T-helper 2 cell treated with Interferon-gamma antibody and Interleukin-4, amounts not matched to agents 5 μg/mL and 100 μg/mL, for 36 hours (primary cell): ENCODE measurements around the gene SERPINB10.
A peak's percentile ranks its signal among the peaks of the same experiment; 100 is the strongest.
"Not testable (repeated sequence)": the region's sequence is repeated elsewhere in the genome, so short reads cannot be mapped to it uniquely, and the experiment has no call there.

Experiments
- DNase-seq: peaks from one replicate; pipeline ENCODE4 v3.0.0; 2021; ENCODE audit warnings: low spot score
- H3K27ac Mint-ChIP-seq: one replicate; pipeline ENCODE4 v1.8.0; 2021; ENCODE audit warnings: mild to moderate bottlenecking, mixed read lengths
- H3K27me3 Mint-ChIP-seq: one replicate; pipeline ENCODE4 v1.8.0; 2021; ENCODE audit warnings: low read depth, mixed read lengths
- H3K36me3 Mint-ChIP-seq: one replicate; pipeline ENCODE4 v1.8.0; 2021; ENCODE audit warnings: low read depth, mixed read lengths
- H3K4me1 Mint-ChIP-seq: one replicate; pipeline ENCODE4 v1.8.0; 2021; ENCODE audit warnings: low read depth, mixed read lengths
- H3K4me3 Mint-ChIP-seq: one replicate; pipeline ENCODE4 v1.8.0; 2022; ENCODE audit warnings: mild to moderate bottlenecking, moderate library complexity, mixed read lengths
- H3K9me3 Mint-ChIP-seq: one replicate; pipeline ENCODE4 v1.8.0; 2021; ENCODE audit warnings: mixed read lengths

The SERPINB10 gene

GRCh38 chr18:63940543-63941050 is 32.8 kb downstream of the SERPINB10 start:
- H3K27me3 Mint-ChIP-seq: peaks cover 39% of the 10 kb centered on the region
- H3K36me3 Mint-ChIP-seq, H3K4me3 Mint-ChIP-seq, H3K27ac Mint-ChIP-seq, H3K9me3 Mint-ChIP-seq, H3K4me1 Mint-ChIP-seq, DNase-seq: not testable (repeated sequence)

GRCh38 chr18:63947051-63947790 is 39.5 kb downstream of the SERPINB10 start:
- H3K27me3 Mint-ChIP-seq: peaks cover 35% of the 10 kb centered on the region
- no peaks in the 10 kb centered on the region for H3K36me3 Mint-ChIP-seq
- H3K9me3 Mint-ChIP-seq: no peaks in the 10 kb centered on the region
- no peak overlapping the region for H3K4me3 Mint-ChIP-seq
- no peak for DNase-seq
- H3K27ac Mint-ChIP-seq: no peak overlapping the region
- H3K4me1 Mint-ChIP-seq: peaks cover 23% of the 10 kb centered on the region

DNA sequence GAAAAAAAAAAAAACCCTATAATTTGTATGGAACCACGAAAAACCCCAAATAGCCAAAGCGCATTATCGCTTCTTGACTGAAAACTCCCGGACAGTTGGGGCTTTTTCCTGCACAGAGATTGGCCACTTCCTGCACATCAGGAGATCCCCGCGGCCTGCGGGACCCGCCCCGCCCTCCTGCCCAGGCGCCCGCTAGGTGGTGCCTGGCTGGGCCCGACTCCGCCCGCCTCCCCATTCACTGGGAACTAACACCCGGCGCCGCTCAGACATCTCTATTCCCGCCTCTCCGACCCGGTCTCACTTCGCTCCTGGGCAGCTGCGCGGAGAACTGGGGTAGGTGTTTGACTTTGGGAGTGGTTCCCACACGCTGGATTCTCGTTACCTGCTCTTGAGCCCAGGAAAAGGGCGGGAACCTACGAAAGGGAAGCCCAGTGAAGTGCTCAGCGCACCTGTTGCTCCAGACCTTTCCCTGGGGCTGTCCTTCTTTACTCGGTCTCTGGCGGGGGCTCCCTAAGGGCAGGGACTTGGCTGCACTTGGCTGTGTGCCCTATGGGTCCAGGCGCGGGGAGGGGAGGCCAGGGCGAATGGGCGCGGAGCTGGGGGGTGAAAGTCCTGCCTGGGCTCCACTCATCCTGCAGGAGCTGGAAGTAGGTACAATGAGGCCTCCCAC is 41.4 kb downstream of the SERPINB10 start, which contains the start of gene HMSD:
Gene HMSD (plus strand): TSS at position 234 of the 670 bp plus-strand sequence. CDS start 4,155 bp downstream, outside the sequence.
- peaks cover 15% of the 10 kb centered on the region for H3K27me3 Mint-ChIP-seq
- H3K4me3 Mint-ChIP-seq: peak within 1 kb of the TSS; percentile 62
- H3K36me3 Mint-ChIP-seq: no peaks in the 10 kb centered on the region
- H3K9me3 Mint-ChIP-seq: no peaks in the 10 kb centered on the region
- peaks cover 23% of the 10 kb centered on the region for H3K4me1 Mint-ChIP-seq
- peak; percentile 80 for DNase-seq
- H3K27ac Mint-ChIP-seq: no peak within 1 kb of the TSS

DNA sequence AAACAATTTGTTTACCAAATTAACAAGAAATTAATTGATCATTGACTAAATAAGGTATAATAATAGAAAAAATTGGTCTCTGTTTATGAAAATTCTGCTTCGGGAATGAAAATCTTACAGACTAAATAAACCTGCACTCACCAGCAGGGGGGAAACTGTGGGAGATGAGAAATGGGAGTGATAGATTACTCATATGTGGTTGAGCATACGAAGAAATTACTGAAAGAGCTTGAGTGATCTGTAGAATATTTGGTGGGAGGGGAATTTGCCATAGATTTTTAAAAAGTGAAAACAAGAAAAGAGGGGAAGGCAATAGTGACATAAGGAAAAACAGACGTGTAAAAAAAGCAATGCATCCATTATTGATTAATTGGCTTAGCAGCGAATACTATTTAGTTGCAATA is 43.5 kb downstream of the SERPINB10 start:
- Mint-ChIP-seq H3K4me3 (no peak overlapping the region), H3K4me1 (peaks cover 23% of the 10 kb centered on the region), H3K27ac (peak overlapping the region; percentile 5), H3K9me3 (no peaks in the 10 kb centered on the region), H3K36me3 (no peaks in the 10 kb centered on the region), H3K27me3 (peaks cover 3% of the 10 kb centered on the region)
- DNase-seq: peak; percentile 48

DNA sequence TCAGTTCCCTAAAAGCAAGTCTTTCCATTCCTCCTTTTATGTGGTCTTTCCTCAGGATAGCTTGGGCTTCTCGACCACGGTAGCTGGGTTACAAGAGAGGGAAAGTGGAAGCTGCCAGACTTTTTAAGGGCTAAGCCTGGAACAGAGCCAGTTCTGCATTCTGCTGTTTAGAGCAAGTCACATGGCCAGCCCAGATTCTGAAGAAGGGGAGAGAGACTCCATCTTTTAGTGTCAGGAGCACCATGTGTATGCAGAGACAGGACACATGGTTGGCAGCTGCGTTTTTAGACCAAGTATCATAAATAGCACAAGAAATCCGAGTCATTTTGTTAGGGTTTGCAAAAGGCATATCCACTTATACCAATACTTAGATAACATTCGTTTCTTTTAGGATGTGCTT is 46.1 kb downstream of the SERPINB10 start:
- peaks cover 2% of the 10 kb centered on the region for H3K36me3 Mint-ChIP-seq
- no peak for DNase-seq
- H3K9me3 Mint-ChIP-seq: no peaks in the 10 kb centered on the region
- H3K4me3 Mint-ChIP-seq: no peak overlapping the region
- no peak overlapping the region for H3K27ac Mint-ChIP-seq
- peaks cover 3% of the 10 kb centered on the region for H3K27me3 Mint-ChIP-seq
- peaks cover 20% of the 10 kb centered on the region for H3K4me1 Mint-ChIP-seq

DNA sequence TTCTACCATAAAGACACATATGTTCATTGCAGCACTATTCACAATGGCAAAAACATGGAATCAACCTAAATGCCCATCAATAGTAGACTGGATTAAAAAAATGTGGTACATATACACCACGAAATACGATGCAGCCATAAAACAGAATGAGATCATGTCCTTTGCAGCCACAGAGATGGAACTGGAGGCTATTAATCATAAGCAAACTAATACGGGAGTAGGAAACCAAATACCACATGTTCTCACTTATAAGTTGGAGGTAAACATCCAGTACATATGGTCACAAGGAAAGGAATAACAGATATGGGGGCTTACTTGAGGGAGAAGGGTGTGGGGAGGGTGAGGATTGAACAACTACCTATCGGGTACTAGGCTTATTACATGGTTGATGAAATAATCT is 49.0 kb downstream of the SERPINB10 start:
- peaks cover 2% of the 10 kb centered on the region for H3K36me3 Mint-ChIP-seq
- H3K27ac Mint-ChIP-seq: no peak overlapping the region
- no peak for DNase-seq
- H3K4me3 Mint-ChIP-seq: no peak overlapping the region
- H3K9me3 Mint-ChIP-seq: no peaks in the 10 kb centered on the region
- H3K27me3 Mint-ChIP-seq: peaks cover 3% of the 10 kb centered on the region
- no peaks in the 10 kb centered on the region for H3K4me1 Mint-ChIP-seq

DNA sequence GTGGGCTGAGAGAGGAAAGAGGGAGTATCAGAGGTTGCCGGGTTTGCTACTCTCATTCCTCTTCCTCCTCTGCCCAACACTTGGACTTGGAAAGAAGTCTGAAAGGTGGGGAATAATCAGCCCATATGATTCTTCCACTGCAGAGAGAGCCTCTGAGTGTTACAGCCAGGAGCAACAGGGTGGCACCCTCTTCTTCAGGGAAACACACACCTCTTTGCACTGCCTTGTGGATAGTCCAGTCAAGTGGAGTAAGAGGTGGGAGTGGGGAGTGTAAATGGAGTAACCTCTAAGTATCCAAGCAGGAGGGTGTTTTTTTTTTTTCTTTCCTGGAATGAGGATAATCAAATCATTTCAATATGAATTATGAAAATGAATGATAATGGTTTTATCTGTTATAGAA is 53.1 kb downstream of the SERPINB10 start:
- H3K27ac Mint-ChIP-seq: no peak overlapping the region
- no peaks in the 10 kb centered on the region for H3K9me3 Mint-ChIP-seq
- H3K36me3 Mint-ChIP-seq: peaks cover 2% of the 10 kb centered on the region
- H3K27me3 Mint-ChIP-seq: no peaks in the 10 kb centered on the region
- DNase-seq: no peak
- peaks cover 2% of the 10 kb centered on the region for H3K4me1 Mint-ChIP-seq
- H3K4me3 Mint-ChIP-seq: no peak overlapping the region

GRCh38 chr18:63961435-63961980 is 53.8 kb downstream of the SERPINB10 start:
- Mint-ChIP-seq H3K27ac (no peak overlapping the region), H3K27me3 (no peaks in the 10 kb centered on the region), H3K9me3 (no peaks in the 10 kb centered on the region), H3K4me1 (peaks cover 2% of the 10 kb centered on the region), H3K36me3 (peaks cover 2% of the 10 kb centered on the region), H3K4me3 (no peak overlapping the region)
- no peak for DNase-seq

DNA sequence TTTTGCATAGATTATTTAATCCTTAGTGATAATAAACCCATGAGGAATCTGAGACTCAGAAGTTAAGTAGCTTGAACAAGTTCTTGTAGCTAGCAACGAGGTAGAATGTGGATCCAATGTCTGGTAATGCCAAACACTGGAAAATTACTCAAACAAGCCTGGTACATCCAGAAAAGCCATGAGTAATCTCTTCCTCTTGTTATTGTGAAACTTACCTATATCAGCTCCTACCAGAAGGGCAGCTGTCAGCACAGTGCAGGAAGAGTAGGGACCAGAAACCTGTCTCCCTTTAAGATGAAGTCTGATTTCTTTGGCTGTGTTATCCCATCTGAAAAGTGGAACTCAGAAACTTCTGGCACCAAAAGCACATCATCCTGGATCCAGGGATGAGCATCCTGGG is 54.4 kb downstream of the SERPINB10 start:
- no peak for DNase-seq
- Mint-ChIP-seq H3K27me3 (no peaks in the 10 kb centered on the region), H3K4me3 (no peak overlapping the region), H3K27ac (no peak overlapping the region), H3K9me3 (no peaks in the 10 kb centered on the region), H3K36me3 (peaks cover 2% of the 10 kb centered on the region), H3K4me1 (peaks cover 2% of the 10 kb centered on the region)

DNA sequence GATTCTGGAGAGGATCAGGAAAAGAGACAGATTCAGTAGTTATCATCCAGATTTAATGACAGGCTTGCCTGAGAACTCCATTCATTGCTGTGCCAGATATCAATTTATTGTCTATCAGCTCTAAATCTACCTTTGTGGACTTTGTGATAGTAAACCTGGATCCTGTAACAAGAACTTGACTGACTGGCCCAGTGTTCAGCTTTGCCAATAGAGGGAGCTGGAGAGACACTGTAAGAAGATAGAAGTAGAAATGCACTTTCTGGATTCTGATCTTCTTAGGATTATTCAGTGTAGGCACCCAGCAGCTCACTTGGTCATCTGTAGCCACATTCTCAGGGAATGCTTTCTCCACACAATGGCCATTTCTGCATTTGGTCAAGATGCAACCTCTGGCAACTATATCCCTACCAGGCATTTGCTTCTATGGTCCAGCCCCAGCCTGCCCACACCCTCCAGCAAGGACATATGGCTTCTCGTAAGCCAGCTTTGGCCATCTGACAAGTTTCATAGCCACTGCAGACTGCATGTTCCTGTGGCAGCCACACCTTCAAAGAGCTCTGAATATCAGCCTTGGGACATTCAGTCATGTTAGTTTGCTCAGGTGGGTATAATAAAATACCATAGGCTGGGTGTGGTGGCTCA is 56.0 kb downstream of the SERPINB10 start:
- Mint-ChIP-seq H3K4me3 (no peak overlapping the region), H3K9me3 (no peaks in the 10 kb centered on the region), H3K27ac (no peak overlapping the region), H3K4me1 (peaks cover 2% of the 10 kb centered on the region), H3K36me3 (no peaks in the 10 kb centered on the region), H3K27me3 (no peaks in the 10 kb centered on the region)
- DNase-seq: peak; percentile 16

DNA sequence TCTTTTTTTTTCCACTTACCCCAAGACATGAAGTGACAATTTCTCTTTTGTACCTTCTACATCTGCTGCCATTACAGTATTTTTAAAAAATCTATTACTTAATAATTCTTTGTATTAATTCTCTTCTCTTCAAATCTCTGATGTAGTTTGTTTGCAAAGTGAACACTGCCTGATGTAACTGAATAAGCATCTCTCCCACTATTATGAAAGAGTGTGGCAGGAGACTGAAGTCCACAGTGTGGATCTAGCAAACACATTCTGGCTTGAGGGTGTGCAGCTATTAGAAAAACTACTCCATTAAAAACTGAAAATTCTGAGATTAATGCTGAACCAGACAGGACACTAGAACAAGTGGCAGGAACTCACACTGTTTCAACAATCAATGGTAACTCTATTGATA is 57.1 kb downstream of the SERPINB10 start:
- Mint-ChIP-seq H3K27me3 (no peaks in the 10 kb centered on the region), H3K9me3 (no peaks in the 10 kb centered on the region), H3K4me3 (no peak overlapping the region), H3K36me3 (no peaks in the 10 kb centered on the region), H3K27ac (no peak overlapping the region), H3K4me1 (peaks cover 12% of the 10 kb centered on the region)
- DNase-seq: no peak

GRCh38 chr18:63965716-63966330 is 58.1 kb downstream of the SERPINB10 start:
- no peak overlapping the region for H3K4me3 Mint-ChIP-seq
- H3K27ac Mint-ChIP-seq: no peak overlapping the region
- no peaks in the 10 kb centered on the region for H3K27me3 Mint-ChIP-seq
- no peaks in the 10 kb centered on the region for H3K36me3 Mint-ChIP-seq
- peaks cover 14% of the 10 kb centered on the region for H3K4me1 Mint-ChIP-seq
- DNase-seq: no peak
- no peaks in the 10 kb centered on the region for H3K9me3 Mint-ChIP-seq

DNA sequence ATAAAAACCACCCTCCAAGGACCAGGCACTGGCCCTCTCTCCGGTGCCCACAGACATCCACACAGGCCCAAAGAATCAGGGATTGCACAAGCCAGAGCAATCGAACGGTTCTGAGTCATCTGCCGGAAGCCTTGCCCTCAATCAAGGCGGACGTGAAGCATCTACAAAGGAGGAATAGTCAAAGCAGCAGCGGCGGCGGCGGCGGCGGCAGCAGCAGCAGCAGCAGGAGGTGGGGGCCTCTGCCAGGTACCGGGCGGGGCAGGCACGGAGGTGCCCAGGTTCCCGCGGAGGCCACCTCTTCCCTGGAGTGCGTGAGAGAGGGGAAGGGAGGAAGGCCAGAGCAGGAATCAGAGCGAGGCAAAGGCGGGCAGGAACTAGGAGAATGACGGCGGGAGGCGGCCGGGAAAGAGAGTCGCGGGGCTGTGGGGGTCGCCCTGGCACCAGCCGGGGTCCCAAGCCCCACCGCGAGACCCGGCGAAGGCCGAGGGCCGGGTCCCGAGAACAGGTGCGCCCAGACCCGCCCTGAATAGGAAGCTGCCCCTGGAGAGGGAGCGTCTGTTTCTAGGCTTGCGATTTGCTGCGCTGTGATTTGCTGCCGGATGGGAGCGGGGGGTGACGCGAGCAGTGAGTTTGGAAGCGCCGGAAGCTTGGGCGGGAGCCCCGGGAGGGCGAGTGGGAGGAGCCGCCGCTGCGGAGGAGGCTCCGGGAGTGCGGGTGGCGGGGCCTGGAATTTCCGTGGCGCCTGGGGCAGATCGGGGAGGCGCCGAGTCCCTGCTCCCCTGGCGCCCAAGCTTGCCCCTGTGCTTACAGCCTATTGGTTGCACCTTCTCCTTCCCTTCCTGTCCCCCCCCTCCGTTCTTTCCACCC is 62.4 kb downstream of the SERPINB10 start, which contains the start of gene SERPINB8:
Gene SERPINB8 (plus strand): TSS at position 140 of the 867 bp plus-strand sequence. CDS start 8,228 bp downstream, outside the sequence.
- Mint-ChIP-seq H3K4me3 (peak within 1 kb of the TSS; percentile 91), H3K36me3 (no peaks in the 10 kb centered on the region), H3K27ac (peak within 1 kb of the TSS; percentile 92), H3K9me3 (no peaks in the 10 kb centered on the region), H3K27me3 (no peaks in the 10 kb centered on the region), H3K4me1 (peaks cover 19% of the 10 kb centered on the region)
- DNase-seq: peak; percentile 81
